UCSD-AML1 (cell line): ENCODE measurements around the gene HES5.
A peak's percentile ranks its signal among the peaks of the same experiment; 100 is the strongest.
"Not testable (repeated sequence)": the region's sequence is repeated elsewhere in the genome, so short reads cannot be mapped to it uniquely, and the experiment has no call there.

Source experiments
- DNase-seq: peaks from one replicate; lab custom pipeline; 2025; ENCODE audit not compliant: unreplicated experiment; lab: John Stamatoyannopoulos, UW

Gene HES5

GRCh38 chr1:2529784-2530512, at the start of gene HES5:
TSS of gene HES5 (minus strand) at chr1:2530263. CDS start at chr1:2530164, 99 bp downstream.
- no peak for DNase-seq

GRCh38 chr1:2578758-2579118, 48.7 kb upstream of the HES5 start:
- DNase-seq: no peak

GRCh38 chr1:2577565-2578075, 47.6 kb upstream of the HES5 start:
- DNase-seq: not testable (repeated sequence)

- DNase-seq: peak; percentile 41
Measured at GRCh38 chr1:2575801-2576663, 46.0 kb upstream of the HES5 start.

GRCh38 chr1:2574350-2574749, 44.3 kb upstream of the HES5 start:
- peak; percentile 46 for DNase-seq

GRCh38 chr1:2573250-2573920, 43.3 kb upstream of the HES5 start:
- DNase-seq: no peak

GRCh38 chr1:2571348-2571747, 41.3 kb upstream of the HES5 start:
- no peak for DNase-seq

- DNase-seq: peak; percentile 74
Measured at GRCh38 chr1:2570332-2570731, 40.3 kb upstream of the HES5 start.

GRCh38 chr1:2569703-2570102, 39.6 kb upstream of the HES5 start:
- DNase-seq: not testable (repeated sequence)

GRCh38 chr1:2569060-2569459, 39.0 kb upstream of the HES5 start:
- DNase-seq: no peak

- not testable (repeated sequence) for DNase-seq
Measured at GRCh38 chr1:2568187-2568816, 38.2 kb upstream of the HES5 start.

GRCh38 chr1:2567083-2567679, 37.1 kb upstream of the HES5 start:
- DNase-seq: no peak

GRCh38 chr1:2566101-2567045, 36.3 kb upstream of the HES5 start:
- DNase-seq: no peak

GRCh38 chr1:2564815-2565374, 34.8 kb upstream of the HES5 start:
- DNase-seq: no peak

- no peak for DNase-seq
Measured at GRCh38 chr1:2564006-2564814, 34.1 kb upstream of the HES5 start.

GRCh38 chr1:2563205-2563604, 33.1 kb upstream of the HES5 start:
- no peak for DNase-seq

- DNase-seq: peak; percentile 32
Measured at GRCh38 chr1:2561898-2562895, 32.1 kb upstream of the HES5 start.
